ENCODE results near the gene KIAA0753.

- TF ChIP-seq POLR2AphosphoS5 (IDR thresholded peaks at IDR 0.05; ENCODE audit: low read depth, low read length), result no peak
- TF ChIP-seq, protein P1, sequence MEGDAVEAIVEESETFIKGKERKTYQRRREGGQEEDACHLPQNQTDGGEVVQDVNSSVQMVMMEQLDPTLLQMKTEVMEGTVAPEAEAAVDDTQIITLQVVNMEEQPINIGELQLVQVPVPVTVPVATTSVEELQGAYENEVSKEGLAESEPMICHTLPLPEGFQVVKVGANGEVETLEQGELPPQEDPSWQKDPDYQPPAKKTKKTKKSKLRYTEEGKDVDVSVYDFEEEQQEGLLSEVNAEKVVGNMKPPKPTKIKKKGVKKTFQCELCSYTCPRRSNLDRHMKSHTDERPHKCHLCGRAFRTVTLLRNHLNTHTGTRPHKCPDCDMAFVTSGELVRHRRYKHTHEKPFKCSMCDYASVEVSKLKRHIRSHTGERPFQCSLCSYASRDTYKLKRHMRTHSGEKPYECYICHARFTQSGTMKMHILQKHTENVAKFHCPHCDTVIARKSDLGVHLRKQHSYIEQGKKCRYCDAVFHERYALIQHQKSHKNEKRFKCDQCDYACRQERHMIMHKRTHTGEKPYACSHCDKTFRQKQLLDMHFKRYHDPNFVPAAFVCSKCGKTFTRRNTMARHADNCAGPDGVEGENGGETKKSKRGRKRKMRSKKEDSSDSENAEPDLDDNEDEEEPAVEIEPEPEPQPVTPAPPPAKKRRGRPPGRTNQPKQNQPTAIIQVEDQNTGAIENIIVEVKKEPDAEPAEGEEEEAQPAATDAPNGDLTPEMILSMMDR (IDR thresholded peaks at IDR 0.05 in 2 of 3, conservative IDR thresholded peaks at IDR 0.05 in 1 of 3; ENCODE audit: borderline replicate concordance in 1 of 3, insufficient read depth in 1 of 3, low read depth in 2 of 3, low read length in 2 of 3), result no peak
- TF ChIP-seq EZH2phosphoT487 (IDR thresholded peaks at IDR 0.05; ENCODE audit: borderline replicate concordance), result no peak
- TF ChIP-seq YY1 (IDR thresholded peaks at IDR 0.05; ENCODE audit: extremely low read depth, insufficient replicate concordance, low read depth, low read length), result no peak
- TF ChIP-seq, protein P2, sequence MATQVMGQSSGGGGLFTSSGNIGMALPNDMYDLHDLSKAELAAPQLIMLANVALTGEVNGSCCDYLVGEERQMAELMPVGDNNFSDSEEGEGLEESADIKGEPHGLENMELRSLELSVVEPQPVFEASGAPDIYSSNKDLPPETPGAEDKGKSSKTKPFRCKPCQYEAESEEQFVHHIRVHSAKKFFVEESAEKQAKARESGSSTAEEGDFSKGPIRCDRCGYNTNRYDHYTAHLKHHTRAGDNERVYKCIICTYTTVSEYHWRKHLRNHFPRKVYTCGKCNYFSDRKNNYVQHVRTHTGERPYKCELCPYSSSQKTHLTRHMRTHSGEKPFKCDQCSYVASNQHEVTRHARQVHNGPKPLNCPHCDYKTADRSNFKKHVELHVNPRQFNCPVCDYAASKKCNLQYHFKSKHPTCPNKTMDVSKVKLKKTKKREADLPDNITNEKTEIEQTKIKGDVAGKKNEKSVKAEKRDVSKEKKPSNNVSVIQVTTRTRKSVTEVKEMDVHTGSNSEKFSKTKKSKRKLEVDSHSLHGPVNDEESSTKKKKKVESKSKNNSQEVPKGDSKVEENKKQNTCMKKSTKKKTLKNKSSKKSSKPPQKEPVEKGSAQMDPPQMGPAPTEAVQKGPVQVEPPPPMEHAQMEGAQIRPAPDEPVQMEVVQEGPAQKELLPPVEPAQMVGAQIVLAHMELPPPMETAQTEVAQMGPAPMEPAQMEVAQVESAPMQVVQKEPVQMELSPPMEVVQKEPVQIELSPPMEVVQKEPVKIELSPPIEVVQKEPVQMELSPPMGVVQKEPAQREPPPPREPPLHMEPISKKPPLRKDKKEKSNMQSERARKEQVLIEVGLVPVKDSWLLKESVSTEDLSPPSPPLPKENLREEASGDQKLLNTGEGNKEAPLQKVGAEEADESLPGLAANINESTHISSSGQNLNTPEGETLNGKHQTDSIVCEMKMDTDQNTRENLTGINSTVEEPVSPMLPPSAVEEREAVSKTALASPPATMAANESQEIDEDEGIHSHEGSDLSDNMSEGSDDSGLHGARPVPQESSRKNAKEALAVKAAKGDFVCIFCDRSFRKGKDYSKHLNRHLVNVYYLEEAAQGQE (IDR thresholded peaks at IDR 0.05; ENCODE audit: low read depth), result no peak
- TF ChIP-seq, protein P3, sequence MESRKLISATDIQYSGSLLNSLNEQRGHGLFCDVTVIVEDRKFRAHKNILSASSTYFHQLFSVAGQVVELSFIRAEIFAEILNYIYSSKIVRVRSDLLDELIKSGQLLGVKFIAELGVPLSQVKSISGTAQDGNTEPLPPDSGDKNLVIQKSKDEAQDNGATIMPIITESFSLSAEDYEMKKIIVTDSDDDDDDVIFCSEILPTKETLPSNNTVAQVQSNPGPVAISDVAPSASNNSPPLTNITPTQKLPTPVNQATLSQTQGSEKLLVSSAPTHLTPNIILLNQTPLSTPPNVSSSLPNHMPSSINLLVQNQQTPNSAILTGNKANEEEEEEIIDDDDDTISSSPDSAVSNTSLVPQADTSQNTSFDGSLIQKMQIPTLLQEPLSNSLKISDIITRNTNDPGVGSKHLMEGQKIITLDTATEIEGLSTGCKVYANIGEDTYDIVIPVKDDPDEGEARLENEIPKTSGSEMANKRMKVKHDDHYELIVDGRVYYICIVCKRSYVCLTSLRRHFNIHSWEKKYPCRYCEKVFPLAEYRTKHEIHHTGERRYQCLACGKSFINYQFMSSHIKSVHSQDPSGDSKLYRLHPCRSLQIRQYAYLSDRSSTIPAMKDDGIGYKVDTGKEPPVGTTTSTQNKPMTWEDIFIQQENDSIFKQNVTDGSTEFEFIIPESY (IDR thresholded peaks at IDR 0.05; ENCODE audit: extremely low read depth, insufficient replicate concordance, low read length), result no peak
- TF ChIP-seq EZH2 (IDR thresholded peaks at IDR 0.05), result no peak
- TF ChIP-seq CEBPB (IDR thresholded peaks at IDR 0.05; ENCODE audit: low read depth), result no peak
- no peak for TF ChIP-seq EGR1 (IDR thresholded peaks at IDR 0.05; ENCODE audit: low read depth)
- no peak for TF ChIP-seq POLR2A (IDR thresholded peaks at IDR 0.05; ENCODE audit: borderline replicate concordance, extremely low read depth, insufficient read depth, insufficient read length)
- no peak for TF ChIP-seq ATF3 (IDR thresholded peaks at IDR 0.05)
- no peak for TF ChIP-seq TCF7L2 (IDR thresholded peaks at IDR 0.05; ENCODE audit: borderline replicate concordance, extremely low read depth, insufficient read depth, insufficient read length)
- TF ChIP-seq, protein P4, sequence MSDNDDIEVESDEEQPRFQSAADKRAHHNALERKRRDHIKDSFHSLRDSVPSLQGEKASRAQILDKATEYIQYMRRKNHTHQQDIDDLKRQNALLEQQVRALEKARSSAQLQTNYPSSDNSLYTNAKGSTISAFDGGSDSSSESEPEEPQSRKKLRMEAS (IDR thresholded peaks at IDR 0.05), result no peak
Observed at GRCh38 chr17:6660805-6661463, 20.4 kb upstream of the KIAA0753 start.
